BJ (cell line): ENCODE measurements around the gene PCK2. TPM values are rescaled to one million over a fixed set of nuclear protein-coding genes. Genes with fewer than 3 reads are reported as not detected.

Experiments
- CTCF ChIA-PET: fragments of 350-600 bp; formaldehyde crosslinking; extraction: SDS; loops from one replicate; lab custom pipeline; 2021; ENCODE audit warnings: antibody characterized with exemption, inconsistent platforms; lab: Yijun Ruan, JAX
- POLR2A ChIA-PET: fragments of 300-600 bp; sonication (Branson Sonifier 250); formaldehyde crosslinking; extraction: SDS; loops from one replicate; lab custom pipeline; 2021; ENCODE audit warnings: antibody characterized with exemption; lab: Charles Lee
- DNase-seq: peaks from one replicate; pipeline ENCODE4 v3.0.0-alpha.2; 2011; ENCODE audit warnings: low read depth
- H3K27me3 ChIP-seq: 2 replicates; pipeline ENCODE4 v1.6.0; 2011; ENCODE audit warnings: low read length; ENCODE audit not compliant: control insufficient read depth, insufficient read depth
- H3K36me3 ChIP-seq: 2 replicates; pipeline ENCODE4 v1.5.1; 2011; ENCODE audit warnings: low read length; ENCODE audit not compliant: control insufficient read depth, insufficient read depth
- H3K4me3 ChIP-seq: 2 replicates; pipeline ENCODE4 v1.5.1; 2011; ENCODE audit warnings: low read depth, mild to moderate bottlenecking, control low read depth, low read length
- polyA plus RNA-seq: library from polyadenylated mRNA; depleted of rRNA; stranded (reverse); fragments of >200 nt; gene quantifications from 2 replicates; pipeline ENCODE4 v1.2.3, GENCODE V29; 2011
- TF ChIP-seq, protein P1 (sequence below): IDR thresholded peaks from 2 replicates; pipeline ENCODE4 v1.5.1; 2011; ENCODE audit warnings: low read depth, mild to moderate bottlenecking, control low read depth, inconsistent platforms, low read length, moderate library complexity; ENCODE audit not compliant: insufficient read depth

Gene PCK2
- polyA plus RNA-seq, 1 experiment: 227 TPM

DNA sequence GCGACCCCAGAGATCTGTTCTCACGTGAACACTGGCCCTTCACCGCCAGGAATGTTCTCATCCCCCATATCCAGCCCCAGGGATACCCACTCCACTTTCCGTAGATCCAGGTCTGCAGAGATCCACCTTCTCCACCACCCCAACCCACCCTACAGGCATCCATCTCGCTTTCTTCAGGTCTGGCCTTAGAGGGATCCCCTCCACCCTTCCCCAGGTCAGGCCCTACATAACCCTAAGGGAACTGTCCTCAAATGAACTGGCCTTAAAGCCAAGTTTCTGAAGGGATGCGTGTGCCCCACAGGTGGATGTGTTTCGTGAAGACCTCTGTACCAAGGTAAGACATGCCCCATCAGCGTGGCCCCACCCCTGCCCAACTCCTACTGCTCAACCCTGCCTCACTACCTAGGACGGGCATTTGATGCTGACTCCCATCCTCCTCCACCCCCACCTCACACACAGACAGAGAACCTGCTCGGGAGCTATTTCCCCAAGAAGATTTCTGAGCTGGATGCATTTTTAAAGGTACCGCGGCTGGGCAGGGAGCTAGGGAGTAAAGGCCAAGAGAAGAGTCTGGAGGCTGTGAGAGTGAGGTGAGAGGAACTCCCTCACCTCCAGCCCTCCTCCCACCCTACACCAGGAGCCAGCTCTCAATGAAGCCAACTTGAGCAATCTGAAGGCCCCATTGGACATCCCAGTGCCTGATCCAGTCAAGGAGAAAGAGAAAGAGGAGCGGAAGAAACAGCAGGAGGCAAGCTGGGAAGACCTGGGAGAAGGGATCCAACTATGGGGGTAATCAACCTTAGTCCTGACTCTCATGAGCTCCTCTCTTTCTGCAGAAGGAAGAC lies 42.8 kb downstream of the PCK2 start:
- TF ChIP-seq, protein P1, sequence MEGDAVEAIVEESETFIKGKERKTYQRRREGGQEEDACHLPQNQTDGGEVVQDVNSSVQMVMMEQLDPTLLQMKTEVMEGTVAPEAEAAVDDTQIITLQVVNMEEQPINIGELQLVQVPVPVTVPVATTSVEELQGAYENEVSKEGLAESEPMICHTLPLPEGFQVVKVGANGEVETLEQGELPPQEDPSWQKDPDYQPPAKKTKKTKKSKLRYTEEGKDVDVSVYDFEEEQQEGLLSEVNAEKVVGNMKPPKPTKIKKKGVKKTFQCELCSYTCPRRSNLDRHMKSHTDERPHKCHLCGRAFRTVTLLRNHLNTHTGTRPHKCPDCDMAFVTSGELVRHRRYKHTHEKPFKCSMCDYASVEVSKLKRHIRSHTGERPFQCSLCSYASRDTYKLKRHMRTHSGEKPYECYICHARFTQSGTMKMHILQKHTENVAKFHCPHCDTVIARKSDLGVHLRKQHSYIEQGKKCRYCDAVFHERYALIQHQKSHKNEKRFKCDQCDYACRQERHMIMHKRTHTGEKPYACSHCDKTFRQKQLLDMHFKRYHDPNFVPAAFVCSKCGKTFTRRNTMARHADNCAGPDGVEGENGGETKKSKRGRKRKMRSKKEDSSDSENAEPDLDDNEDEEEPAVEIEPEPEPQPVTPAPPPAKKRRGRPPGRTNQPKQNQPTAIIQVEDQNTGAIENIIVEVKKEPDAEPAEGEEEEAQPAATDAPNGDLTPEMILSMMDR: no peak
- ChIA-PET CTCF (interaction anchor here (0.8 to 3.3 kb wide), 4 partner anchors 11 to 28 kb away, joined by 3 to 16 read pairs (median 8); partner anchors contain the start of gene IRF9), POLR2A (interaction anchor here (0.6 to 1.3 kb wide), 2 partner anchors 10 to 43 kb away, joined by 3 to 6 read pairs; partner anchors contain the start of gene PSME2)
- H3K4me3 ChIP-seq: peak overlapping the region; percentile 86
- no peak for DNase-seq
- no peaks in the 10 kb centered on the region for H3K27me3 ChIP-seq
- H3K36me3 ChIP-seq: peaks cover 20% of the 10 kb centered on the region

DNA sequence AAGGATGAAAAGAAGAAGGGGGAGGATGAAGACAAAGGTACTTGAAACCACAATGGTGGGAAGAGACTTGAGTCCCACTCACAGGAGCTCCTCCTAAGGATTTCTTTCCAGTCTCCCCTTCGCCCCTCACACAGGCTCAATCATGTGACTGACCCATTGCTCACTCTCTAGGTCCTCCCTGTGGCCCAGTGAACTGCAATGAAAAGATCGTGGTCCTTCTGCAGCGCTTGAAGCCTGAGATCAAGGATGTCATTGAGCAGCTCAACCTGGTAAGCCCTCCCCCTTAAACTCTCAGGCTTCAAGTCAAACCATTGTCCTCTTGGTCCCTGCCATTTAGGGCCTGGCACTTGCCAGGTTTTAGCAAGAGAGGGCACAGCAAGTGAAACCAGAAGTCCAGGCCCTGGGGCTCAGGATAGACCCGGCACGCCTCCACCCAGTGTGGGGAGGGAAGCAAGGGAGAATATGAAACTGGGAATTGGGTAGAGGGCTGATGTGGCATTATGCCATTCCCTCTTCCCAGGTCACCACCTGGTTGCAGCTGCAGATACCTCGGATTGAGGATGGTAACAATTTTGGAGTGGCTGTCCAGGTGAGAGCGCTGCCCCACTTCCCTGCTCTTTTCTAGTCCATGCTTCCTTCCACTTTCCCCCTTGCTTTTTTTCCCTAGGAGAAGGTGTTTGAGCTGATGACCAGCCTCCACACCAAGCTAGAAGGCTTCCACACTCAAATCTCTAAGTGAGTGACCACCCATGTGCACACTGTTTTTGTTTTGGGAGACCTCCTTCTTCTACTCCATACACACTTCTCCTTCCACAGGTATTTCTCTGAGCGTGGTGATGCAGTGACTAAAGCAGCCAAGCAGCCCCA lies 43.7 kb downstream of the PCK2 start:
- Histone ChIP-seq H3K27me3 (no peaks in the 10 kb centered on the region), H3K36me3 (peaks cover 20% of the 10 kb centered on the region), H3K4me3 (no peak overlapping the region)
- no peak for DNase-seq
- ChIA-PET POLR2A (no interaction called here), CTCF (interaction anchor here (0.7 to 3.3 kb wide), 3 partner anchors 13 to 29 kb away, joined by 3 to 16 read pairs (median 13); partner anchors contain the start of gene IRF9)
- TF ChIP-seq, protein P1: no peak

DNA sequence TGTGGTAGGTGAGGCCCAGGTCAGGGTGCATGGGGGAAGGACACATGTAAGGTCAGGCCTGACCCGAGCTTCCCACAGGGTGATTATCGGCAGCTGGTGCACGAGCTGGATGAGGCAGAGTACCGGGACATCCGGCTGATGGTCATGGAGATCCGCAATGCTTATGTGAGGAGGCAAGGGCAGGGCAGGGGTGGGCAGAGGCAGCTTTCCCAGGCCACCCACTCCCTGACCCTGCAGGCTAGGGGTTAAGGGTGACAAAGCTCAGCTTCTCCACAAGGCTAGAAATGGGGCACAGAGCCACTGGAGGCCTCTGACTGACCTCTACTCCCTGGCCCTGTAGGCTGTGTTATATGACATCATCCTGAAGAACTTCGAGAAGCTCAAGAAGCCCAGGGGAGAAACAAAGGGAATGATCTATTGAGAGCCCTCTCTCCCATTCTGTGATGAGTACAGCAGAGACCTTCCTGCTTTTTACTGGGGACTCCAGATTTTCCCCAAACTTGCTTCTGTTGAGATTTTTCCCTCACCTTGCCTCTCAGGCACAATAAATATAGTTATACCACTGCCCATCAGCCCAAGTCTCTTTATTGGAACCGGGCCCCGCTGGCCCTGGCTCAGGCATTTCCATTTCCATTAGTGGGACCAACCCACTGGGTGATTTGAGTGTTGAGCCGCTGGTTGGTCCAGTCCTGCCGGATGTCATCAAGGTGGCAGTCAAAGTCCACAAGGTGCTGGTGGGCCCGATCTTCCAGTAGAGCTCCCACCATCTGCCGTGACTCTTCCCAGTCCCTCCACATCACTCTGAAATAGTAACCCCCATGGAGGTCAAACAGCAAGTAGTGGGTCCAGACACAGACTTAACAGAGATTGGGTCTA lies 44.5 kb downstream of the PCK2 start:
- Histone ChIP-seq H3K4me3 (no peak overlapping the region), H3K27me3 (no peaks in the 10 kb centered on the region), H3K36me3 (peaks cover 20% of the 10 kb centered on the region)
- DNase-seq: no peak
- CTCF ChIA-PET: interaction anchor here (0.7 to 3.3 kb wide), 2 partner anchors 14 to 22 kb away, joined by 3 to 16 read pairs; partner anchors contain the start of gene IRF9
- POLR2A ChIA-PET: no interaction called here
- TF ChIP-seq, protein P1: no peak

DNA sequence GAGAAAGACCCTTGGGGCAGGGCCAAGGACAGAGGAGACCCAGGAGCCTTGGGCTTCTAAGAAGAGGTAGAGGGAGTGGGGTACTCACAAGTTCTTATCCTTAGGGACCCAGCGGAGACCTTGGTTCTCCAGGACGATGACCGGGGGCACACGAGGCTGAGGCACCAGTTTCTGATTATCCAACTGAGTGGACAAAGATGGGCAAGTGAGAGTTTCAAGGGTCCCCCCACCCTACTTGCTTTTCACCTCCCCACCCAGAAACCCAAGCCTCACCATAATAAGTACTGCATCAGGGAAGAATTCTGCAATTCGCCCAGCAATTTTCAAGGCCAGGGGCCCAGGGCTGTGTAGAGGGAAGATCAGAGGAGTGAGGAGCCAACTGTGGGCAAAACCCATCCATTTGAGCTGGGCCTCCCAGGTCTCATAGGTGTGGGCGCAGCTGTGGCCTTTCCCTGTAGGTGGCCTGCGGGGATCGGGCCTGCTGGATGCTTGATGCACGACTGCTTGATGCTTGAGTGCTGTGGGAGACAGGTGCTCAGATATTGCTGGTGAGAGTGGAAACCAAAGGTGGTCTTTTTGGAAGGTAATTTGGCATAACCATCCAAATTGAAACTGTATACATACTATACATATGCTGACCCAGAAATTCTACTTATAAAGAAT lies 45.3 kb downstream of the PCK2 start:
- DNase-seq: no peak
- ChIA-PET POLR2A (interaction anchor here (0.9 kb wide), 1 partner anchor 25 kb away, joined by 4 read pairs; the partner anchor contains the start of genes DCAF11 and NRL), CTCF (no interaction called here)
- TF ChIP-seq, protein P1: no peak
- Histone ChIP-seq H3K4me3 (peak overlapping the region; percentile 2; the same call in 1 of the 2 replicates), H3K36me3 (peaks cover 23% of the 10 kb centered on the region), H3K27me3 (no peaks in the 10 kb centered on the region)
